NCI-H187 treated with DMSO at 0.1 percent for 48 hours (cell line): Measurements from ENCODE around the gene PIWIL1.

Source experiments
- DNase-seq: peaks from one replicate; lab custom pipeline; 2025; lab: John Stamatoyannopoulos, UW

Gene PIWIL1

GRCh38 chr12:130336723-130337487, 782 bp upstream of the PIWIL1 start:
- DNase-seq, result no peak

GRCh38 chr12:130338794-130339601, 1.3 kb downstream of the PIWIL1 start:
- DNase-seq, result no peak

DNA sequence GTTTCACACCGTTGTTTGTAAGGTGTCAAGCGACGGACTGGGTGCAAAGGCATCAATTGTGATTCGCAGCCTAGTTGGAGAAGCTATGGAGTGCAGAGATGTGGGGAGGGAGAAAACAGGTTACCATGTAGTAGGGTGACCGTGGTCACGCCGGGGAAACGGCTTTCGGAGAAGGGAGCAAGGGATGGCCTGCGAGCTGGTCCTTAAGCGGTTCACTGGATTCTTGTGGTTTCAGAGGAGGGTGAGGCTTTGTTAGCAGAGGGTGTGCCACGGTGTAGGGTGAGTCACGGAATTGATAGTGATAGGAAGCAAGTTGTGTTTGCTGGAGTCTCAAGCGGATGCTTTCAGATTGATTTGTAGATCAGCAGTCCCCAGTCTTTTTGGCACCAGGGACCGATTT, 2.3 kb downstream of the PIWIL1 start:
- DNase-seq, result no peak

GRCh38 chr12:130342442-130342841, 4.8 kb downstream of the PIWIL1 start:
- DNase-seq, result no peak

DNA sequence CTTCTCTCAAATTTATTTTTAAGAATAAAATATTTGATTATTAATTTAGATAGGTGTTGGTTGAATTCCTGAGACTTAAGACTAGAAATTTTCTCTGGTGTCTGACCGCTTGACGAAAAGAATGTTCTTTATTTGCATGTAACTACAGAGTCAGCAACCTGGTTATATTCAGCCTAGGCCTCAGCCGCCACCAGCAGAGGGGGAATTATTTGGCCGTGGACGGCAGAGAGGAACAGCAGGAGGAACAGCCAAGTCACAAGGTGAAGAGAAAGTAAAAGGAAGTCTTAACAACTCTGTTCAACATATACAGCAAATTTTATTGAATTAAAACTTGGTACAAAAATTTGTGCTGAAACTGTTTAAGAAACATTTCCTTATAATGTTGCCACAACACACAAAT, 5.2 kb downstream of the PIWIL1 start:
- DNase-seq, result no peak

- no peak for DNase-seq
Measured at GRCh38 chr12:130344529-130344928, 6.8 kb downstream of the PIWIL1 start.

DNA sequence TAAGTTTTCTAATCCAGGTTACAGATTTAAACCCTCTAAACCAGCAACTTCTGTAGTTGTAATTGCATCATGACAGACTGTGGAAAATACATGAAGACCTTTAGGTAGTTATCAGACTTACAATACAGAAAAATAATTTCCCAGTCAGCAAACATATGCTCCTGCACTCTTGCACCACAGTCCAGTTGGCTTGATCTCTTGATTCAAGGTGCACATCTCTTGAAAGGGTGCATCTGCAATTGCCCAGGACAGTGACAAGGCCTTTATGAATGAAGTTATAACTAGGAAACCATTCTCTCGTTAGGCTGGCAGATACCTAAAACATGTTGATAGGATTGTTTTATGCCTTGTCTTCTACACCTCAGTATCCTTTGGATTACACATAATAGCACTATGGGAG, 7.6 kb downstream of the PIWIL1 start:
- no peak for DNase-seq

DNA sequence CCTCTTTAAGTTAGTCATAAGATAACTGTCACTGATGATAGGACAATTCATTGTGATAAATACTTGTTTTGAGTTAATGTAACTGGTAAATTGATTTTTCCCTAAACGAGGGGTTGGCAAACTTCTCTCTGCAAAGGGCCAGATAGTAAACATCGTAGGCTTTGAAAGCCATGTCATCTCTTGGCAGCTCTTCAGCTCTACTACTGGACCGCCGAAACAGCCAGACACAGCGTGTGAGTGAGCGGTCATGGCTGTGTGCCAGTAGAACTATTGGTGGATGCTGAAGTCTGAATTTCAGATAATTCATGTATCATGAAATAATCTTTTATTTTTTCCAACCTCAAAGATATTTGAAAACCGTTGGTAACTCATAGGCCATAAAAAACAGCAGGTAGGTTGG, 9.9 kb downstream of the PIWIL1 start:
- DNase-seq, result no peak

DNA sequence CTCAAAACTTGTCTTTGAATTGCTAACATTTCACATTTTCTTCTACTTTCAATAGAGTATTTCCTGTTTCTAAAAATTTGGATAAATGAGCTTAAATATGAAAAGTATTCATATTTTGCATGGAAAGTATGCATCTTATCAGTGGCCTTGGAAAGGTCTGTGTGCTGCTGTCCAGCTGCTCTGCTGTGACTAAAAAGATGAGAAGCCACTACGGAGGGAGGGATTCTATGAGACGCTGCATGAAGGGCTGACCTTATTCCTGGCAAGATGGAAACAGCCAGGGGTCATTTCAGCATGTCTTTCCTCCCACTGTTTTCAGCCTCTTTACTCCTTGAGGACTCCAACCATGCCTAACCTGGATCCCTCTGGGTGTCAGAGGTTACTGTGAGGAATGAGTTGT, 13.0 kb downstream of the PIWIL1 start:
- DNase-seq, result no peak

DNA sequence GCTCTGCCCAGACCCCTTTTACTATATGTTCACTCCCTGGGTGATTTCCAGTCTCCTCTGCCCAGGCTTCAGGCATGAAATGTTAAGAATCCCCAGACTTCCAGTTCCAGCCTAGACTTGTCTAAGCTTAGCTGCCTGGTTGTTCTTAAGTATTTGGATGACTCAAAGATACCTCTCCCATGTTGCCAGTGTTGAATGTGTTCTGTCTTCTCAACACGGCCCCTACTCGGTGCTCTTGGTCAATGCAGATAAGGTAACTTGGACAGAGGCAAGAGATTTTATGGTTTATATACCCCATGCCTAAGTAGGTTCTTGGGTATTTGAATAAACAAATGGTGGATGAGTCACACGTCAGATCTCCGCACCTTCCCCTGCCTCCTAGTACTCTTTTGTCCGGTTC, 13.6 kb downstream of the PIWIL1 start:
- DNase-seq, result no peak

DNA sequence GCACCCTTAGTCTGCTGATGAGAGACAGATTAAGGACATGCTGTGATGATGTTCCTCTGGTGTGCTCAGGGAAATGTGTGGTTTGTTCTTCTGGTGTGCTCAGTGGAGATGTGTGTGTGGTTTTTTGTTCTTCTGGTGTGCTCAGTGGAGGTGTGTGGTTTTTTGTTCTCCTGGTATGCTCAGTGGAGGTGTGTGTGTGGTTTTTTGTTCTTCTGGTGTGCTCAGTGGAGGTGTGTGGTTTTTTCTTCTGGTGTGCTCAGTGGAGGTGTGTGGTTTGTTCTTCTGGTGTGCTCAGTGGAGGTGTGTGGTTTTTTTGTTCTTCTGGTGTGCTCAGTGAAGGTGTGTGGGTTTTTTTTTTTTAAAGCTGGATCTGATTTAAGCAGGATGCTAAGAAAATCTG, 15.4 kb downstream of the PIWIL1 start:
- no peak for DNase-seq

- no peak for DNase-seq
Measured at GRCh38 chr12:130354407-130354806, 16.7 kb downstream of the PIWIL1 start.

- DNase-seq, result no peak
Measured at GRCh38 chr12:130356222-130356621, 18.5 kb downstream of the PIWIL1 start.

GRCh38 chr12:130357241-130357640, 19.6 kb downstream of the PIWIL1 start:
- peak; percentile 34 for DNase-seq

DNA sequence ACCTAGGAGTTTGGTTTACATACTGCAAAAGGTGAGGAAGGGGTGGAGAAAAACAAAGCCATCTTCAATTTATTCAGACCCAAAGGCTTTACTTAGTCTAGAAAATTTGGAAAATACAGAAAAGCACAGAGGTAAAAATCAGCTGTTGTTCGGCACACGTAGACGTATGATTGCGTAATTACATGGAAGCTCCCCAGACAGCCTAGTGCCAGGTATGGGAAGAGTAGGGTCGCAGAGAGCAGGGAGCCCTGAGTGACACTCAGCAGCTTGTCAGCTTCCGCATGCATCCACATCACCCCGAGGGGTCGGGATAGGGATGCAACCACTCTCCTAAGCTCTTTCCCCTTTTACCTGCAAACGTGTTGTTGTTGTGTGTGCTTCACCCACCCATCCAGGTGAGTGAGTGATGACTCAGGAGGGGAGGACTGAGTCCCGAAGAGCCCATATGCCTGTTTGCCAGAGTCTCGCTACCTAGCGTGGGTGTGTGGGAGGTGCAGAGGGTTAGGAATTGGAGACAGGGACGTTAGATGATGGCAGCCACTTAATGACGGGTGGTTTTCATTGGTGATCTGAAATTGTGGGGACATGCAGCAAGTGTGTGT, 20.1 kb downstream of the PIWIL1 start:
- DNase-seq, result no peak

- DNase-seq, result no peak
Measured at GRCh38 chr12:130362060-130362459, 24.4 kb downstream of the PIWIL1 start.

DNA sequence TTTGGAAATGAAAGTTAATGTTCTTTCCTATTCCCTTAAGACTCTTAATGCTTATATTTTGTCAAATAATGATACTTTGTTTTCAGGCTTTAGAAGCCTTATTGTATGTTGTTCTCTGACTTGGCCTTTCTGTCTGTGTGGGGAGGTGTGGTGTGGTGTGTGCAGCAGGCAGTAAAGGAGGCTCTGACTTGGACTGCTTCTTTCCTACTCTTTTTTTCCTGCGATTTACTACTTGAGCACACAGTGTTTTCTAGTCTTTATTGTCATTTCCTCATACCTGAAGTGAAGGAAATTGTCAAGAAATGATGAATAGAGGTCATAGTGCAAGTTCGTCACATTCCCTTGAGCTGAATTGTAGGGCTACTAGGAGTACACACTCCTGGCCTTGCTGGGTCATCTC, 26.9 kb downstream of the PIWIL1 start:
- no peak for DNase-seq

GRCh38 chr12:130366159-130366558, 28.5 kb downstream of the PIWIL1 start:
- no peak for DNase-seq

DNA sequence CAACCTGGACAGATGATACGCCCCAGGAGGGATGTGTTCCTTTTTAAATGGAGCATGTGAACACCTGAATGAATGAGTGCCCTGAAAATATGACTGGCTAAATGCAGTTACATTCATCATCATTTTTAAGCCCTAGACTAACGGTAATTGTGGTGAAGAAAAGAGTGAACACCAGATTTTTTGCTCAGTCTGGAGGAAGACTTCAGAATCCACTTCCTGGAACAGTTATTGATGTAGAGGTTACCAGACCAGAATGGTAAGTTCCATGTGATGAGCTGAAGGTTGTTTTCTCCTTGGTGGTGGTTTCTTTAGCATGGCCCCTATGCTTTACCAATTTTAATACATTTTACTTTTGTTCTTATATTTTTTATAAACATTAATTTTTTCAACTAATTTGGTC, 29.3 kb downstream of the PIWIL1 start:
- no peak for DNase-seq

- DNase-seq, result no peak
Measured at GRCh38 chr12:130367523-130367922, 29.8 kb downstream of the PIWIL1 start.

DNA sequence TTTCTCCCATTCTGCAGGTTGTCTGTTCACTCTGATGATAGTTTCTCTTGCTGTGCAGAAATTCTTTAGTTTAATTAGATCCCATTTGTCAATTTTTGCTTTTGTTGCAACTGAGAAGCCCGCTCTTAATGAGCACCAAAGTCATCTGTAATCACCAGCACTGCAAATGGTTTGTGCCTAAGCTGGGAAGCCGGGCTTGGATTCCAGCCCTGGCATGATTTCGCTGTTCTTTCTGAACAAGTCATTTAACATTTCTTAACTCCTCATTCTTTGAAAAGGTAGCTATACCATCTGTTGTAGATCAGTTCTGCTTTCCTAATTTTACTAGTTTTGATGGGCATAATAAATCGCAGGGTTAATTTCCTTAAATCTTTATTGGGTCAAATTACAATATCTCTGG, 32.1 kb downstream of the PIWIL1 start:
- DNase-seq, result no peak

- no peak for DNase-seq
Measured at GRCh38 chr12:130371296-130371695, 33.6 kb downstream of the PIWIL1 start.

DNA sequence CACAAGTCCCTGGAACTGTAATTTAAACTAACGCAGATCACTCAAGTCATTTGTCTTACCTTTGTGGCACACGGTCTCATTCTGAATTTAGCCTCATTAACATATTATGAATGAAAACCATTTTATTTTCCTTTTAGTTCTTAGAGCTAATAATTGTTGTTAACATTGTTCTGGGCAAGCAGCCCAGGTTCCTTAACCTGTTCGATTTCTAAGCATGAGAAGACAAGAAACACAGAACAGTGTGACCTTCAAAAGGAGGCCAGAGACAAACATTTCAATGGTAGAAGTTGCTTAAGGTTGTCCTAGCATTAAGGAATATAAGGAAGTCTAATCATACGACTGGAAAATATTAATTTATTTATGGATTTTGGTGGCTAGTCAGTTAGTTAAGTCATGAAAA, 35.2 kb downstream of the PIWIL1 start:
- no peak for DNase-seq
